Body of pancreas (tissue), 4 donors: ENCODE measurements around the gene NCAPD3. TPM values are rescaled to one million over a fixed set of nuclear protein-coding genes. Genes with fewer than 3 reads are reported as not detected.

Experiments used
- ATAC-seq: fragments of 150-250 bp; one replicate; pipeline ENCODE4 v1.9.1; 2016
- DNase-seq, 4 donors: peaks; one replicate each; pipeline ENCODE4 v3.0.0-alpha.2; 2019
- H3K27ac ChIP-seq, 4 donors: fragments of 200-600 bp; sonication (generic); 1 replicate in 3 of 4; 2 replicates in 1 of 4; pipeline versions ENCODE4 v1.5.1 to v1.6.1; 2016 to 2019; ENCODE audit warnings: mild to moderate bottlenecking in 1 of 4, mixed read lengths in 1 of 4, moderate library complexity in 1 of 4
- H3K27me3 ChIP-seq, 2 donors: fragments of 200-600 bp; sonication (generic); one replicate each; pipeline ENCODE4 v1.6.0; 2016; ENCODE audit warnings: mild to moderate bottlenecking in 1 of 2
- H3K36me3 ChIP-seq, 2 donors: fragments of 200-600 bp; sonication (generic); replicated peaks in 1 of 2; 2 replicates each; pipeline ENCODE4 v1.5.1; 2016; ENCODE audit warnings: low read depth in 2 of 2; ENCODE audit not compliant: insufficient read depth in 1 of 2
- H3K4me1 ChIP-seq: fragments of 200-600 bp; sonication (generic); one replicate; pipeline ENCODE4 v1.6.0; 2016
- H3K4me3 ChIP-seq, 2 donors: fragments of 200-600 bp; sonication (generic); 1 replicate in 1 of 2; 2 replicates in 1 of 2; pipeline ENCODE4 v1.5.1; 2016 to 2019
- H3K9me3 ChIP-seq, 3 donors: fragments of 200-600 bp; sonication (generic); 1 replicate in 2 of 3; 2 replicates in 1 of 3; pipeline ENCODE4 v1.5.1; 2016
- POLR2A ChIP-seq, 3 donors: fragments of 450-650 bp; IDR thresholded peaks; one replicate each; pipeline ENCODE4 v1.6.1; 2016; ENCODE audit warnings: antibody characterized with exemption in 3 of 3, mild to moderate bottlenecking in 2 of 3
- WGBS, 2 donors: methylation state at CpG; one replicate each; pipeline ENCODE4 v1.1.5; 2017; 5-methylcytosine and 5-hydroxymethylcytosine counted together
- intact Hi-C: fragments of 100-400 bp; cut with DNase I; formaldehyde crosslinking; loops from one replicate; pipeline ENCODE4 v1.15.1; 2023
- total RNA-seq, 2 donors: library from RNA; depleted of rRNA; stranded (reverse); fragments of >200 nt; gene quantifications; one replicate each; pipeline ENCODE4 v1.1.0, GENCODE V29; 2016
- TF ChIP-seq, protein P1 (sequence below), 7 experiments: fragments of 450-650 bp in 4 of 7; fragments of 200-600 bp in 3 of 7; sonication (generic) in 3 of 7; IDR thresholded peaks; one replicate each; pipeline ENCODE4 v1.5.1; 2016 to 2019; ENCODE audit warnings: antibody characterized with exemption in 7 of 7

The NCAPD3 gene, protein sequence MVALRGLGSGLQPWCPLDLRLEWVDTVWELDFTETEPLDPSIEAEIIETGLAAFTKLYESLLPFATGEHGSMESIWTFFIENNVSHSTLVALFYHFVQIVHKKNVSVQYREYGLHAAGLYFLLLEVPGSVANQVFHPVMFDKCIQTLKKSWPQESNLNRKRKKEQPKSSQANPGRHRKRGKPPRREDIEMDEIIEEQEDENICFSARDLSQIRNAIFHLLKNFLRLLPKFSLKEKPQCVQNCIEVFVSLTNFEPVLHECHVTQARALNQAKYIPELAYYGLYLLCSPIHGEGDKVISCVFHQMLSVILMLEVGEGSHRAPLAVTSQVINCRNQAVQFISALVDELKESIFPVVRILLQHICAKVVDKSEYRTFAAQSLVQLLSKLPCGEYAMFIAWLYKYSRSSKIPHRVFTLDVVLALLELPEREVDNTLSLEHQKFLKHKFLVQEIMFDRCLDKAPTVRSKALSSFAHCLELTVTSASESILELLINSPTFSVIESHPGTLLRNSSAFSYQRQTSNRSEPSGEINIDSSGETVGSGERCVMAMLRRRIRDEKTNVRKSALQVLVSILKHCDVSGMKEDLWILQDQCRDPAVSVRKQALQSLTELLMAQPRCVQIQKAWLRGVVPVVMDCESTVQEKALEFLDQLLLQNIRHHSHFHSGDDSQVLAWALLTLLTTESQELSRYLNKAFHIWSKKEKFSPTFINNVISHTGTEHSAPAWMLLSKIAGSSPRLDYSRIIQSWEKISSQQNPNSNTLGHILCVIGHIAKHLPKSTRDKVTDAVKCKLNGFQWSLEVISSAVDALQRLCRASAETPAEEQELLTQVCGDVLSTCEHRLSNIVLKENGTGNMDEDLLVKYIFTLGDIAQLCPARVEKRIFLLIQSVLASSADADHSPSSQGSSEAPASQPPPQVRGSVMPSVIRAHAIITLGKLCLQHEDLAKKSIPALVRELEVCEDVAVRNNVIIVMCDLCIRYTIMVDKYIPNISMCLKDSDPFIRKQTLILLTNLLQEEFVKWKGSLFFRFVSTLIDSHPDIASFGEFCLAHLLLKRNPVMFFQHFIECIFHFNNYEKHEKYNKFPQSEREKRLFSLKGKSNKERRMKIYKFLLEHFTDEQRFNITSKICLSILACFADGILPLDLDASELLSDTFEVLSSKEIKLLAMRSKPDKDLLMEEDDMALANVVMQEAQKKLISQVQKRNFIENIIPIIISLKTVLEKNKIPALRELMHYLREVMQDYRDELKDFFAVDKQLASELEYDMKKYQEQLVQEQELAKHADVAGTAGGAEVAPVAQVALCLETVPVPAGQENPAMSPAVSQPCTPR (N-terminal part only)
- total RNA-seq = 10 to 100 TPM in 1 of 2 donors, 1 to 10 TPM in 1; 4.7 to 10.9 TPM

DNA sequence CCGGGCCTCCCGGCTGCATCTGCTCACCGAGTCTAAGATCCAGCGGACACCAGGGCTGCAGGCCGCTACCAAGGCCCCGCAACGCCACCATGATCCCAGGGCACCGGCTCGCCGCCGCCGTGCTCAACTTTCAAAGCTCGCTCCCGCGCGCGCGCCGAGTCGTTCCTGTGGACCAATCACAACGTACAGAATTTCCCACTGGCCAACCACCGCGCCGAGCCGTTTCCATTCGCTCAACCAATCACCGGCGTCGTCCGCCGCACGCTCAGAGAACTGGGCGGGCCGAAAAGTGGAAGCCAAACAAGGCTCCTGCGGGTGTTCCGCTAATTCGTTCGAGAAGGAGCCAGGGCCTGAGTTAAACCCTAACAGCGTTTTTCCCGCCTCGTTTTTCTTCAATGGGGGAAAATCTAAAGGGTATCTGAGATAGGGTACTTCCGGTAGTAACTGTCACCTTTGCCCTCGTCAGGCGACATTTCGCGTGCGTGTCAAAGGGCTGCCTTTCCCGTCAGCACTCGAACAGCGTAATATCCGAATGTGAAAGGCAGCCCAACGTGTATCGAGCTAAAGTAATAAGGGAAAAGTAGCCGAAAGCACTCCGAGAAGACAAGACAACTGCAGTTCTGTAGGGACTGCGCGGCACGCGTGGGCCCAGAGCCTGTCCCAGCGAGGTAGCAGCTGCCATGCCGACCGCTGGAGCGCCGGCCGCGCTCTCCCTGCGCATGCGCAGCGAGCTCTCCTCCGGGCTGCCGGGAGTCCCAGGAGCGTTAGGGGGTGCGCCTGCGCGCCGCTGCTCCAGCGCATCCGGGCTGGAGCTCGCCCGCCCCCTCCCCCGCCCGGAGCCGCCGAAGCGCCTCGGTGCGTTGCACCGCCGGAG, at the start of gene NCAPD3, which contains the start of gene VPS26B:
Gene NCAPD3, minus strand, starts transcription at position 132 of the 874 bp plus-strand sequence. Its CDS starts 41 bp downstream, at position 91.
Gene VPS26B, plus strand, starts transcription at position 836 of the 874 bp plus-strand sequence. CDS start 452 bp downstream, outside the sequence.
- Histone ChIP-seq H3K36me3 (no peaks in the 10 kb centered on the region), H3K27ac (peak within 1 kb of the TSS; percentile 89 to 95 (median 94)), H3K9me3 (no peaks in the 10 kb centered on the region), H3K4me3 (peak within 1 kb of the TSS; percentile 88 to 90), H3K4me1 (peaks cover 29% of the 10 kb centered on the region), H3K27me3 (no peaks in the 10 kb centered on the region)
- ATAC-seq (peak; percentile 94), DNase-seq (peak; percentile 97)
- 1% methylated on average over 19 to 79 of the region's 89 CpGs for WGBS, 2 donors
- intact Hi-C loops = no loop called here
- peak; percentile 96 to 99 (median 99) for TF ChIP-seq POLR2A (IDR thresholded peaks at IDR 0.05)
- TF ChIP-seq, protein P1, sequence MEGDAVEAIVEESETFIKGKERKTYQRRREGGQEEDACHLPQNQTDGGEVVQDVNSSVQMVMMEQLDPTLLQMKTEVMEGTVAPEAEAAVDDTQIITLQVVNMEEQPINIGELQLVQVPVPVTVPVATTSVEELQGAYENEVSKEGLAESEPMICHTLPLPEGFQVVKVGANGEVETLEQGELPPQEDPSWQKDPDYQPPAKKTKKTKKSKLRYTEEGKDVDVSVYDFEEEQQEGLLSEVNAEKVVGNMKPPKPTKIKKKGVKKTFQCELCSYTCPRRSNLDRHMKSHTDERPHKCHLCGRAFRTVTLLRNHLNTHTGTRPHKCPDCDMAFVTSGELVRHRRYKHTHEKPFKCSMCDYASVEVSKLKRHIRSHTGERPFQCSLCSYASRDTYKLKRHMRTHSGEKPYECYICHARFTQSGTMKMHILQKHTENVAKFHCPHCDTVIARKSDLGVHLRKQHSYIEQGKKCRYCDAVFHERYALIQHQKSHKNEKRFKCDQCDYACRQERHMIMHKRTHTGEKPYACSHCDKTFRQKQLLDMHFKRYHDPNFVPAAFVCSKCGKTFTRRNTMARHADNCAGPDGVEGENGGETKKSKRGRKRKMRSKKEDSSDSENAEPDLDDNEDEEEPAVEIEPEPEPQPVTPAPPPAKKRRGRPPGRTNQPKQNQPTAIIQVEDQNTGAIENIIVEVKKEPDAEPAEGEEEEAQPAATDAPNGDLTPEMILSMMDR (IDR thresholded peaks at IDR 0.05) = peak in 3 of 7 experiments; percentile 7 to 28 (median 14)

DNA sequence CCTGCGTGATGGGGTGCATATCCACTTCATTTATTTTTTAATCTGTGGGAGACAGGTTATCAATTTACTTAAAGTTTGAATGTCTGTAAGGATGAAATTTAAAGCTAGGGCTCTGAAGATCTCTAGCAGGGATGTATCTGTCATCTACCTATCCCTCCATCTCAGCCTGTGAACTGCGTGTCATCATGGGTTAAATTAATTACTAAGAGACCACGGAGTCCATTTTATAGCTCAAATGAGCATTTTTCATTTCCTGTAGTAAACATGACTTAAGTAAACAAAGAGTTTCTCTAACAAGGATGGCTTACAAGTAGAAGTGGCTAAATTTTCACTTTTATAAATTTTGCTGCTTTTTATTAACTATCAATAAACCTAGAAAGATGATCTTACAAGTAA, 49.5 kb upstream of the NCAPD3 start:
- Histone ChIP-seq H3K27me3 (peaks cover 0 to 30% of the 10 kb centered on the region in 2 donors), H3K9me3 (no peaks in the 10 kb centered on the region), H3K27ac (no peak overlapping the region), H3K4me1 (peaks cover 17% of the 10 kb centered on the region), H3K4me3 (no peak overlapping the region), H3K36me3 (no peaks in the 10 kb centered on the region)
- TF ChIP-seq, protein P1 (IDR thresholded peaks at IDR 0.05) = no peak
- no peak for TF ChIP-seq POLR2A (IDR thresholded peaks at IDR 0.05)
- intact Hi-C loops = no loop called here
- WGBS, 2 donors = 30 to 39% methylated on average over 3 of the region's 3 CpGs
- no peak for DNase-seq
- ATAC-seq = no peak

DNA sequence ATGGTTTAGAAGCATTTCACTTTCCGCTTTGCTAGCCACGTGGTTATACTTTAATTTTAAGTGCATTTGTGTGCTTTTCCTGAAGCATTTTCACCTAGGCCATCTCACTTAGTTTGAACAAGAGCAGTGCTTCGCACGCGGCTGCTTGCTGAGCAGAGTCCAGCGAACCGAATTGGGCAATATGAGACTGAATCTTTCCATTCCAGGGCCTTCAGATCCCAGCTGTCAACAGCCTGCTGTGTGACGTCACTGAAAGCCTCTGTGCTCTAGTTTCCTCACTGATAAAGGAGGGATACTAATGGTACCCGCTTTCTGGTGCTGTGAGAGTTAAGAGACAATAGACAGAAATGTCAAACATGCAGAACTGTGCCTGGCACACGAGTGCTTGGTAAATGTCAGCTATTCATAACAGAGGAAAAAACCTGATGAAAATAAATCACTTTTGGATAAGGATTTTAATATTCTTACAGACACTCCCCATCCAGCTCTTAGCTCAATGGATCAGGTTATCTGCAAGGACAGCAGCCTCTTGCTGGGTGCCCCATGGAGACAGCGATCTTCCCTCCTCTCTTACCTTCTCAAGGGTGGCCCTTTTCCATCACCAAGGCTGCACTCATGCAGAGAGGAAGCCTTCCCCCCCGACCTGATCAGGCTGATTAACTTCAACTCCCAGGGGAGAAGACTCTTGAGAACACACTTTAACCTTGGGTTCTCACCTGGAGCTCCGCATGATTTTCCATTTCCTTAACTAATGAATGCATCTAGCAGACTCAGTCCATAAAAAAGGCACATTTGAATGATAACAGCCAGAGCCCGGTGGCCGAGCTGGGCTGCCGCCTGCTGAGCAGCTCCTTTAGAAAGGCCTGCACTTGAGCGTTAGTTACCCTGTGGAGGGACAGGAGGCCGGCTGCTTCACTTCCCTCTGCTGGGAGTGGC, 48.9 kb upstream of the NCAPD3 start:
- ATAC-seq (no peak), DNase-seq (no peak)
- peaks cover 17% of the 10 kb centered on the region for H3K4me1 ChIP-seq
- H3K4me3 ChIP-seq = no peak overlapping the region
- H3K27me3 ChIP-seq = peaks cover 0 to 28% of the 10 kb centered on the region in 2 donors
- no peak for TF ChIP-seq POLR2A (IDR thresholded peaks at IDR 0.05)
- TF ChIP-seq, protein P1 (IDR thresholded peaks at IDR 0.05) = no peak
- H3K27ac ChIP-seq = no peak overlapping the region
- 33 to 34% methylated on average over 18 of the region's 18 CpGs for WGBS, 2 donors
- no peaks in the 10 kb centered on the region for H3K36me3 ChIP-seq
- no peaks in the 10 kb centered on the region for H3K9me3 ChIP-seq
- intact Hi-C loops = no loop called here
